BJ (cell line): Measurements from ENCODE around the gene S100A5. TPM values are rescaled to one million over a fixed set of nuclear protein-coding genes. Genes with fewer than 3 reads are reported as not detected.
A peak's percentile ranks its signal among the peaks of the same experiment; 100 is the strongest.

Experiments
- CTCF ChIA-PET: fragments of 350-600 bp; formaldehyde crosslinking; extraction: SDS; loops from one replicate; lab custom pipeline; 2021; ENCODE audit warnings: antibody characterized with exemption, inconsistent platforms; lab: Yijun Ruan, JAX
- POLR2A ChIA-PET: fragments of 300-600 bp; sonication (Branson Sonifier 250); formaldehyde crosslinking; extraction: SDS; loops from one replicate; lab custom pipeline; 2021; ENCODE audit warnings: antibody characterized with exemption; lab: Charles Lee
- DNase-seq: peaks from one replicate; pipeline ENCODE4 v3.0.0-alpha.2; 2011; ENCODE audit warnings: low read depth
- H3K27me3 ChIP-seq: 2 replicates; pipeline ENCODE4 v1.6.0; 2011; ENCODE audit warnings: low read length; ENCODE audit not compliant: control insufficient read depth, insufficient read depth
- H3K36me3 ChIP-seq: 2 replicates; pipeline ENCODE4 v1.5.1; 2011; ENCODE audit warnings: low read length; ENCODE audit not compliant: control insufficient read depth, insufficient read depth
- H3K4me3 ChIP-seq: 2 replicates; pipeline ENCODE4 v1.5.1; 2011; ENCODE audit warnings: low read depth, mild to moderate bottlenecking, control low read depth, low read length
- CTCF ChIP-seq: IDR thresholded peaks from 2 replicates; pipeline ENCODE4 v1.5.1; 2011; ENCODE audit warnings: low read depth, mild to moderate bottlenecking, control low read depth, inconsistent platforms, low read length, moderate library complexity; ENCODE audit not compliant: insufficient read depth
- polyA plus RNA-seq: library from polyadenylated mRNA; depleted of rRNA; stranded (reverse); fragments of >200 nt; gene quantifications from 2 replicates; pipeline ENCODE4 v1.2.3, GENCODE V29; 2011

S100A5 gene
- polyA plus RNA-seq, 1 experiment, result 0.28 TPM

GRCh38 chr1:153539395-153540093, 1.2 kb downstream of the S100A5 start:
- no peak for DNase-seq

GRCh38 chr1:153538315-153538821, 2.4 kb downstream of the S100A5 start:
- POLR2A ChIA-PET, result no interaction called here

More at GRCh38 chr1:153539395-153540093, 1.2 kb downstream of the S100A5 start:
- TF ChIP-seq CTCF, result no peak
- ChIA-PET CTCF (interaction anchor here (1.9 to 2.6 kb wide), 4 partner anchors 27 to 44 kb away, joined by 4 to 8 read pairs (median 7); partner anchors contain the start of gene S100A2), POLR2A (no interaction called here)
- no peaks in the 10 kb centered on the region for H3K36me3 ChIP-seq
- no peak overlapping the region for H3K4me3 ChIP-seq
- no peaks in the 10 kb centered on the region for H3K27me3 ChIP-seq

GRCh38 chr1:153537376-153537730, 3.4 kb downstream of the S100A5 start:
- ChIA-PET CTCF (interaction anchor here (8.1 kb wide), 1 partner anchor 33 kb away, joined by 164 read pairs; no protein-coding TSS in a partner anchor), POLR2A (interaction anchor here (0.5 kb wide), 1 partner anchor 1637 kb away, joined by 3 read pairs; no protein-coding TSS in a partner anchor)
- H3K27me3 ChIP-seq, result no peaks in the 10 kb centered on the region
- no peak overlapping the region for H3K4me3 ChIP-seq
- DNase-seq, result no peak
- peaks cover 2% of the 10 kb centered on the region; the same call in 1 of the 2 replicates for H3K36me3 ChIP-seq
- no peak for TF ChIP-seq CTCF

More at GRCh38 chr1:153538315-153538821, 2.4 kb downstream of the S100A5 start:
- Histone ChIP-seq H3K27me3 (no peaks in the 10 kb centered on the region), H3K36me3 (peaks cover 2% of the 10 kb centered on the region; the same call in 1 of the 2 replicates), H3K4me3 (no peak overlapping the region)
- no peak for DNase-seq
- TF ChIP-seq CTCF, result no peak
- CTCF ChIA-PET, result interaction anchor here (1.1 to 8.1 kb wide), 4 partner anchors 13 to 73 kb away, joined by 3 to 164 read pairs (median 4); no protein-coding TSS in a partner anchor

GRCh38 chr1:153536671-153537375, 3.9 kb downstream of the S100A5 start:
- Histone ChIP-seq H3K4me3 (peak overlapping the region; percentile 63; the same call in 1 of the 2 replicates), H3K36me3 (peaks cover 2% of the 10 kb centered on the region; the same call in 1 of the 2 replicates), H3K27me3 (no peaks in the 10 kb centered on the region)
- POLR2A ChIA-PET, result no interaction called here
- DNase-seq, result no peak
- CTCF ChIA-PET, result interaction anchor here (1.3 to 8.1 kb wide), 3 partner anchors 8 to 34 kb away, joined by 6 to 164 read pairs (median 39); partner anchors contain the start of gene S100A3
- TF ChIP-seq CTCF, result no peak
